Measurements from ENCODE around the gene APH1A.

GRCh38 chr1:150225546-150225945 lies 43.3 kb downstream of the APH1A start:
- TF ChIP-seq FOXK2 (IDR thresholded peaks at IDR 0.05) (no peak), TCF12 (IDR thresholded peaks at IDR 0.05; ENCODE audit: low read depth, low read length) (no peak), POLR2AphosphoS5 (IDR thresholded peaks at IDR 0.05; ENCODE audit: low read length) (no peak), BHLHE40 (IDR thresholded peaks at IDR 0.05; ENCODE audit: borderline replicate concordance in 1 of 2, low read depth in 2 of 2, low read length in 1 of 2) (no peak), RCOR1 (conservative IDR thresholded peaks at IDR 0.05; ENCODE audit: low read depth, low read length) (no peak), GABPA (IDR thresholded peaks at IDR 0.05; ENCODE audit: low read depth) (no peak), POLR2A (IDR thresholded peaks at IDR 0.05; ENCODE audit: low read depth, low read length) (no peak), CTCF (IDR thresholded peaks at IDR 0.05 in 2 of 3, conservative IDR thresholded peaks at IDR 0.05 in 1 of 3; ENCODE audit: control insufficient read depth in 2 of 3, extremely low read depth in 1 of 3, insufficient read depth in 1 of 3, low read depth in 3 of 3, low read length in 3 of 3) (no peak), CEBPB (IDR thresholded peaks at IDR 0.05; ENCODE audit: borderline replicate concordance in 1 of 2, low read depth in 2 of 2, low read length in 2 of 2) (no peak), NR2C2 (IDR thresholded peaks at IDR 0.05; ENCODE audit: borderline replicate concordance, control insufficient read depth, insufficient read length, low read depth) (no peak), EP300 (IDR thresholded peaks at IDR 0.05; ENCODE audit: borderline replicate concordance in 1 of 2, control insufficient read depth in 1 of 2, low read depth in 2 of 2, low read length in 2 of 2) (no peak), RBBP5 (conservative IDR thresholded peaks at IDR 0.05) (no peak), YY1 (IDR thresholded peaks at IDR 0.05; ENCODE audit: low read depth, low read length) (no peak), SIX5 (IDR thresholded peaks at IDR 0.05; ENCODE audit: low read depth, low read length, severe bottlenecking) (no peak)
